OCI-LY7 (cell line): ENCODE results near the gene LRRC10B. TPM values are rescaled to one million over a fixed set of nuclear protein-coding genes. Genes with fewer than 3 reads are reported as not detected.
A peak's percentile ranks its signal among the peaks of the same experiment; 100 is the strongest.

Source experiments
- BruUV-seq: library from RNA; stranded (reverse); fragments of 400-500 nt; replicated peaks from 2 replicates; lab custom pipeline; 2021; lab: Mats Ljungman, UMichigan
- CTCF ChIA-PET: fragments of 300-600 bp; sonication (Branson Sonifier 250); formaldehyde crosslinking; loops from one replicate; lab custom pipeline; 2022; ENCODE audit warnings: antibody characterized with exemption; ENCODE audit not compliant: unreplicated experiment; lab: Charles Lee
- POLR2A ChIA-PET: fragments of 300-600 bp; sonication (Branson Sonifier 250); formaldehyde crosslinking; loops from one replicate; lab custom pipeline; 2022; ENCODE audit warnings: antibody characterized with exemption; lab: Charles Lee
- DNase-seq: peaks from one replicate; pipeline ENCODE4 v3.0.0-alpha.2; 2015; ENCODE audit warnings: low spot score
- H2AFZ ChIP-seq: fragments of 200-600 bp; sonication (generic), shearing (Covaris generic); 2 replicates; pipeline ENCODE4 v1.6.1; 2014; ENCODE audit warnings: mild to moderate bottlenecking, antibody characterized with exemption, low read length, moderate library complexity
- H3K27ac ChIP-seq: fragments of 200-600 bp; sonication (generic); 2 replicates; pipeline ENCODE4 v1.5.1; 2014; ENCODE audit warnings: mixed run types, low read depth, mild to moderate bottlenecking, moderate library complexity, low read length, inconsistent platforms; ENCODE audit not compliant: poor library complexity, severe bottlenecking
- H3K36me3 ChIP-seq: fragments of 200-600 bp; sonication (generic); 2 replicates; pipeline ENCODE4 v1.6.1; 2014; ENCODE audit warnings: mild to moderate bottlenecking, antibody characterized with exemption, low read length, moderate library complexity, mixed read lengths; ENCODE audit not compliant: insufficient read depth
- H3K4me1 ChIP-seq: fragments of 200-600 bp; sonication (generic); 2 replicates; pipeline ENCODE4 v1.5.1; 2014; ENCODE audit warnings: mild to moderate bottlenecking, low read length; ENCODE audit not compliant: insufficient read depth, poor library complexity, severe bottlenecking
- H3K4me2 ChIP-seq: fragments of 200-600 bp; sonication (generic); 2 replicates; pipeline ENCODE4 v1.6.1; 2014; ENCODE audit warnings: mild to moderate bottlenecking, low read length
- H3K4me3 ChIP-seq: fragments of 200-600 bp; sonication (generic); 2 replicates; pipeline ENCODE4 v1.5.1; 2014; ENCODE audit warnings: mild to moderate bottlenecking, low read depth, low read length; ENCODE audit not compliant: poor library complexity, severe bottlenecking
- H3K79me2 ChIP-seq: fragments of 200-600 bp; sonication (generic); 2 replicates; pipeline ENCODE4 v1.6.1; 2016; ENCODE audit warnings: low read depth, mild to moderate bottlenecking, low read length, moderate library complexity, mixed read lengths; ENCODE audit not compliant: insufficient read depth
- H3K9me2 ChIP-seq: fragments of 200-600 bp; sonication (generic); 2 replicates; pipeline ENCODE4 v1.6.1; 2016; ENCODE audit warnings: mild to moderate bottlenecking, low read length, mixed read lengths; ENCODE audit not compliant: insufficient read depth
- H3K9me3 ChIP-seq: fragments of 200-600 bp; sonication (generic); 2 replicates; pipeline ENCODE4 v1.6.1; 2014; ENCODE audit warnings: mild to moderate bottlenecking, mixed run types, low read length, mixed read lengths
- H4K20me1 ChIP-seq: fragments of 200-600 bp; sonication (generic); 2 replicates; pipeline ENCODE4 v1.6.1; 2014; ENCODE audit warnings: mild to moderate bottlenecking, antibody characterized with exemption, low read length, moderate library complexity, mixed read lengths; ENCODE audit not compliant: insufficient read depth
- CTCF ChIP-seq: fragments of 200-600 bp; sonication (generic); conservative IDR thresholded peaks from 2 replicates; pipeline ENCODE4 v1.5.1; 2014; ENCODE audit warnings: mild to moderate bottlenecking, antibody characterized with exemption, low read length, moderate library complexity, mixed read lengths
- EZH2phosphoT487 ChIP-seq: fragments of 200-600 bp; sonication (generic); IDR thresholded peaks from 2 replicates; pipeline ENCODE4 v1.6.1; 2018; ENCODE audit warnings: low read depth, borderline replicate concordance, mild to moderate bottlenecking, mixed run types, antibody characterized with exemption, low read length, moderate library complexity, mixed read lengths
- intact Hi-C: fragments of 100-400 bp; cut with micrococcal nuclease; formaldehyde crosslinking; loops from one replicate; pipeline ENCODE4 v1.10.0; 2022; ENCODE audit not compliant: unreplicated experiment
- total RNA-seq, 2 experiments: library from RNA; depleted of rRNA in 1 of 2; stranded (reverse); fragments of >200 nt in 1 of 2; shearing (Covaris generic) in 1 of 2; gene quantifications; 2 replicates each; pipeline ENCODE4 v1.2.3, GENCODE V29; 2014 to 2022

The LRRC10B gene
- total RNA-seq, 2 experiments from 2014 or later, result not detected

- no peaks in the 10 kb centered on the region for H3K9me3 ChIP-seq
- POLR2A ChIA-PET, result no interaction called here
- no peak overlapping the region for H3K27ac ChIP-seq
- no peaks in the 10 kb centered on the region for H3K4me1 ChIP-seq
- TF ChIP-seq CTCF, result no peak
- no peak for TF ChIP-seq EZH2phosphoT487
- no TSS peak for BruUV-seq
- H4K20me1 ChIP-seq, result no peaks in the 10 kb centered on the region
- no peak overlapping the region for H3K4me2 ChIP-seq
- no peak overlapping the region for H3K4me3 ChIP-seq
- CTCF ChIA-PET, result no interaction called here
- no peaks in the 10 kb centered on the region for H3K79me2 ChIP-seq
- H2AFZ ChIP-seq, result no peak overlapping the region
- intact Hi-C loops, result no loop called here
- no peak for DNase-seq
- no peaks in the 10 kb centered on the region for H3K9me2 ChIP-seq
- H3K36me3 ChIP-seq, result no peaks in the 10 kb centered on the region
These were observed 21.1 kb downstream of the LRRC10B start for GRCh38 chr11:61529537-61530225.

DNA sequence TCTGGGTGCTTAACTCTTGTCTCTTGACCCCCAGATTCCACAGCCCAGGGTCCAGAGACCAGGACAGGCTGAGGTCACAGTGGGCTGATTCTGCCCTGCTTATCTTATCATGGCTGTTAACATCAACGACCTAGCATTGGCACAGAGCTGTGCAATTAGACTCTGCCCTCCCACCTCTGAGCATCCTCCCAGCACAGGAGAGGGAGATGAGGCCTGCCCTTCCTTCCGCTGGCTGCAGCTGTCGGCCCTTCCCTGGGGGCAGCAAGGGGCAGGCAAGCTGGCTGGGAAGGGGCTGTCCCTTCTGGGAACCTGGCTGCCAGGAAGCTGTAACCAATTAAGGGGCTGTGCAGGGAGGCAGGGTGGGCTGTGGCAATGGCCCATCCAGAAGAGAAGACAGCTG lies 22.5 kb downstream of the LRRC10B start:
- no peaks in the 10 kb centered on the region for H3K79me2 ChIP-seq
- CTCF ChIA-PET, result no interaction called here
- POLR2A ChIA-PET, result no interaction called here
- H3K4me3 ChIP-seq, result no peak overlapping the region
- DNase-seq, result no peak
- no peak overlapping the region for H3K4me2 ChIP-seq
- H2AFZ ChIP-seq, result no peak overlapping the region
- H3K9me3 ChIP-seq, result no peaks in the 10 kb centered on the region
- H3K4me1 ChIP-seq, result no peaks in the 10 kb centered on the region
- intact Hi-C loops, result no loop called here
- no TSS peak for BruUV-seq
- no peak overlapping the region for H3K27ac ChIP-seq
- H4K20me1 ChIP-seq, result no peaks in the 10 kb centered on the region
- H3K36me3 ChIP-seq, result no peaks in the 10 kb centered on the region
- TF ChIP-seq EZH2phosphoT487, result no peak
- H3K9me2 ChIP-seq, result no peaks in the 10 kb centered on the region

DNA sequence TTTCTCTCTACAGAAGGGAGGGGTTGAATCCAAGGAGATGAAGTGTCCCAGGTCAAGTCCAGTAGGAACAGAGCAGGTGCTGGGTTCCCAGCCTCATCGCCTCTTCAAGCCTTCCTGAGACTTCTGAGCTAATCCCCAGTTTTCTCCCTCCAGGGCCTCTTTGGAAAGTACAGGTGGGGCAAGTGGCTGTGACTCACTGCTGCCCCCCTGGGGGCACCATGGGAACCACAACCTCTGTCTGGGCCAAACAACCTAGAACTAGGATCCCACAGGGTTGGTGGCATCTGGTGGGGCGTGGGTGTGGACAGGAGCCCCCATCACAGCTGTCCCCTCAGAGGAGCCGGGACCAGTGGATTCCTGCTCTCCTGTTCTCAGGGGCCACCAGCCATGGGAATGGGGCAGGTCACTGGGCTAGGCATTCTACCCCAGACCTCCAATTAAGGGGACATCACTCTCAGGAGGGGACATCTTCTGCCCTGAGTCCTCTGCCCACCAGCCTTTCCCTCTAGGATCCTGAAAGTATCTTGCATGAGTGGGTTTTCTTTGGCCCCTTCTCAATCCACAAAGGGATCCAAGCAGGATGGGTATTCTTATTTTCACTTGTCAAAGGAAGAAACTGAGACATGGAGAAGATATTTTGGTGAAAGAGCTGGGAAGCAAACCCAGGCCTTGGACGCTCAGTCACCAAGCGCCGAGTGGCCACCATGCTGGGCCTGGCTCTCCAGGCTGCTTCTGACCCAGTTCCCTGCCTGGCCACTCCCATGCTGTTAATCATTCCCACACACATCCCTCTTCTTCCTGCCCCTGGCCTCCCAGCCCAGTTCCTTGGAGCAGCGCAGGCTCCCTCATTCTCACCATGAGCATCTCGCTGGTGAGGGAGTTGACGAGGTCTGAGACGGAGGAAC lies 23.8 kb downstream of the LRRC10B start:
- no peaks in the 10 kb centered on the region for H3K36me3 ChIP-seq
- ChIA-PET CTCF (interaction anchor here (0.5 kb wide), 1 partner anchor 186 kb away, joined by 6 read pairs; no protein-coding TSS in a partner anchor), POLR2A (no interaction called here)
- no peak overlapping the region for H3K4me3 ChIP-seq
- H3K4me2 ChIP-seq, result no peak overlapping the region
- no peaks in the 10 kb centered on the region for H3K4me1 ChIP-seq
- H4K20me1 ChIP-seq, result no peaks in the 10 kb centered on the region
- H3K27ac ChIP-seq, result no peak overlapping the region
- no peaks in the 10 kb centered on the region for H3K9me2 ChIP-seq
- H2AFZ ChIP-seq, result no peak overlapping the region
- BruUV-seq, result no TSS peak
- intact Hi-C loops, result no loop called here
- DNase-seq, result peak; percentile 49
- TF ChIP-seq CTCF, result peak; percentile 95
- TF ChIP-seq EZH2phosphoT487, result no peak
- H3K79me2 ChIP-seq, result no peaks in the 10 kb centered on the region
- no peaks in the 10 kb centered on the region for H3K9me3 ChIP-seq
